ENCODE measurements around the gene HRK. TPM values are rescaled to one million over a fixed set of nuclear protein-coding genes. Genes with fewer than 3 reads are reported as not detected.
A peak's percentile ranks its signal among the peaks of the same experiment; 100 is the strongest.

HRK gene
- total RNA-seq, 1 donor from 2014 or later: 2.1 TPM

DNA sequence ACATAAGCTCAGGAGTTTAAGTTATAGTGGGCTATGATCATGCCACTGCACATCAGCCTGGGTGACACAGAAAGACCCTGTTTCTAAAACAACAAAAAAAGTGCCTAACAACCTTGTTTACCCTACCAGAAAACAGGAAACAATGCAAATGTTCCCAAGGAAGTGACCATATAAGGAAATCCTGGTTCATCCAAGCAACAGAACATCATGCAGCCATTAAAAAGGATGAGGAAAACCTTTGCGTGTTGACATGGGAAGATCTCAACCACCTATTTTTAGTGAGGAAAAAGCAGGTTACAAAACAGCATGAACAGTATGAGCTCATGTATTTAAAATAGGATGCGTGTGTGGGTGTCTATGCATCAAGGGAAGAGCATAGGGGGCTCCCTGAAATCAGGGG, 13.7 kb downstream of the HRK start:
- TF ChIP-seq, protein P1, sequence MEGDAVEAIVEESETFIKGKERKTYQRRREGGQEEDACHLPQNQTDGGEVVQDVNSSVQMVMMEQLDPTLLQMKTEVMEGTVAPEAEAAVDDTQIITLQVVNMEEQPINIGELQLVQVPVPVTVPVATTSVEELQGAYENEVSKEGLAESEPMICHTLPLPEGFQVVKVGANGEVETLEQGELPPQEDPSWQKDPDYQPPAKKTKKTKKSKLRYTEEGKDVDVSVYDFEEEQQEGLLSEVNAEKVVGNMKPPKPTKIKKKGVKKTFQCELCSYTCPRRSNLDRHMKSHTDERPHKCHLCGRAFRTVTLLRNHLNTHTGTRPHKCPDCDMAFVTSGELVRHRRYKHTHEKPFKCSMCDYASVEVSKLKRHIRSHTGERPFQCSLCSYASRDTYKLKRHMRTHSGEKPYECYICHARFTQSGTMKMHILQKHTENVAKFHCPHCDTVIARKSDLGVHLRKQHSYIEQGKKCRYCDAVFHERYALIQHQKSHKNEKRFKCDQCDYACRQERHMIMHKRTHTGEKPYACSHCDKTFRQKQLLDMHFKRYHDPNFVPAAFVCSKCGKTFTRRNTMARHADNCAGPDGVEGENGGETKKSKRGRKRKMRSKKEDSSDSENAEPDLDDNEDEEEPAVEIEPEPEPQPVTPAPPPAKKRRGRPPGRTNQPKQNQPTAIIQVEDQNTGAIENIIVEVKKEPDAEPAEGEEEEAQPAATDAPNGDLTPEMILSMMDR (IDR thresholded peaks at IDR 0.05; ENCODE audit: insufficient read depth, low read depth, low read length): no peak
- TF ChIP-seq EZH2 (IDR thresholded peaks at IDR 0.05; ENCODE audit: insufficient read depth, low read length): no peak
- Histone ChIP-seq H3K27me3 (ENCODE audit: insufficient read depth, low read length) (peaks cover 6% of the 10 kb centered on the region), H3K9me3 (ENCODE audit: insufficient read depth, low read depth, low read length) (no peaks in the 10 kb centered on the region), H3K4me3 (ENCODE audit: insufficient read depth, low read depth, low read length) (no peak overlapping the region), H3K4me1 (ENCODE audit: insufficient read depth, low read length) (peaks cover 10% of the 10 kb centered on the region), H3K27ac (ENCODE audit: low read depth, low read length) (no peak overlapping the region), H2AFZ (ENCODE audit: low read depth, low read length) (no peak overlapping the region), H3K4me2 (ENCODE audit: low read length) (no peak overlapping the region), H4K20me1 (ENCODE audit: insufficient read depth, low read length) (no peaks in the 10 kb centered on the region), H3K9ac (ENCODE audit: low read length) (no peak overlapping the region), H3K36me3 (ENCODE audit: insufficient read depth, low read length) (no peaks in the 10 kb centered on the region), H3K79me2 (ENCODE audit: insufficient read depth, low read length) (no peaks in the 10 kb centered on the region)
- H3K27me3 Mint-ChIP-seq (ENCODE audit: low read depth, unreplicated experiment): peaks cover 6% of the 10 kb centered on the region
- H3K4me1 Mint-ChIP-seq (ENCODE audit: low read depth, unreplicated experiment): peaks cover 11% of the 10 kb centered on the region
- H3K36me3 Mint-ChIP-seq (ENCODE audit: low read depth, unreplicated experiment): peaks cover 1% of the 10 kb centered on the region
- DNase-seq (ENCODE audit: low read depth): no peak
- no peak for FAIRE-seq
- H3K4me3 Mint-ChIP-seq (ENCODE audit: unreplicated experiment): no peak overlapping the region
- no peak overlapping the region for H3K27ac Mint-ChIP-seq (ENCODE audit: unreplicated experiment)
- no peaks in the 10 kb centered on the region for H3K9me3 Mint-ChIP-seq (ENCODE audit: unreplicated experiment)

DNA sequence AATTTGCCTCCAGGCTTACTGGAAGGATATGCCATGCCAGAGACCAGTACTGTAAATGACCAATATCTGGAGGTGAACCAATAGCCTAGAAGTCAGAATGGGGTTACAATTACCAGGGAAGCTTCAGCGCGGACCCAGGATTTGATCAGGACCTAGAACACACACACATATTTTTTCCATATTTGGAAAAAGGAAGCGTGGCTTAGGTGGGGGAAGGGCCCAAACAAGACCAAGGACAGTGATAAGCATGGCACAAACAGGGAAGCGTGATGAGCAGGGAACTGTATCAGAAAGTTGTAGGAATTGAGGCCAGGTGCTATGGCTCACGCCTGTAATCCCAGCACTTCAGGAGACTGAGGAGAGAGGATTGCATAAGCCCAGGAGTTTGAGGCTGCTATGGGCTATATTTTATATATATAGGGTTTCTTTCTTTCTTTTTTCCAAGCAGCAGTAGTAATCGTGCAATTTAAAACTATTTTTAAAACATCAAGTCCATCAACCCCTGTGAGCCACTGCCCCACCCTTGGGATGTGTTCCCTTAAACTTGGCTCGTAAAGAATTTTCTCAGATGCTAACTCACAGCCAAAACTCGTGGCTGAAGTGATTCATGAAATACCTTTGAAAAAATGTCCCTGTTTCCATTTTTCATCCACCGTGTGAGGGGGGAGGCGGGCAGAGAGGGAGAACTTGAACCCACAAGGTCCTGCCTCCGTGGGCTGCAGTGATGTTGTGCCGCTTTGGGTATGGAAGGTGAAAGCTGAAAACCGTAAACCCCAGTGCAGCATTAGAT, 16.7 kb downstream of the HRK start:
- no peaks in the 10 kb centered on the region for H3K9me3 ChIP-seq (ENCODE audit: insufficient read depth, low read depth, low read length)
- no peaks in the 10 kb centered on the region for H4K20me1 ChIP-seq (ENCODE audit: insufficient read depth, low read length)
- Mint-ChIP-seq H3K4me1 (ENCODE audit: low read depth, unreplicated experiment) (peaks cover 26% of the 10 kb centered on the region), H3K4me3 (ENCODE audit: unreplicated experiment) (peak overlapping the region; percentile 40), H3K27ac (ENCODE audit: unreplicated experiment) (peak overlapping the region; percentile 36), H3K36me3 (ENCODE audit: low read depth, unreplicated experiment) (no peaks in the 10 kb centered on the region), H3K27me3 (ENCODE audit: low read depth, unreplicated experiment) (peaks cover 2% of the 10 kb centered on the region), H3K9me3 (ENCODE audit: unreplicated experiment) (peaks cover 3% of the 10 kb centered on the region)
- TF ChIP-seq EZH2 (IDR thresholded peaks at IDR 0.05; ENCODE audit: insufficient read depth, low read length): no peak
- TF ChIP-seq, protein P1 (IDR thresholded peaks at IDR 0.05; ENCODE audit: insufficient read depth, low read depth, low read length): no peak
- FAIRE-seq: no peak
- H3K4me2 ChIP-seq (ENCODE audit: low read length): peak overlapping the region; percentile 57
- H3K79me2 ChIP-seq (ENCODE audit: insufficient read depth, low read length): no peaks in the 10 kb centered on the region
- no peaks in the 10 kb centered on the region for H3K36me3 ChIP-seq (ENCODE audit: insufficient read depth, low read length)
- peaks cover 23% of the 10 kb centered on the region for H3K4me1 ChIP-seq (ENCODE audit: insufficient read depth, low read length)
- H2AFZ ChIP-seq (ENCODE audit: low read depth, low read length): peak overlapping the region; percentile 12
- peak overlapping the region; percentile 21 for H3K9ac ChIP-seq (ENCODE audit: low read length)
- DNase-seq (ENCODE audit: low read depth): peak; percentile 87
- peak overlapping the region; percentile 53 for H3K27ac ChIP-seq (ENCODE audit: low read depth, low read length)
- peaks cover 7% of the 10 kb centered on the region for H3K27me3 ChIP-seq (ENCODE audit: insufficient read depth, low read length)
- no peak overlapping the region for H3K4me3 ChIP-seq (ENCODE audit: insufficient read depth, low read depth, low read length)

DNA sequence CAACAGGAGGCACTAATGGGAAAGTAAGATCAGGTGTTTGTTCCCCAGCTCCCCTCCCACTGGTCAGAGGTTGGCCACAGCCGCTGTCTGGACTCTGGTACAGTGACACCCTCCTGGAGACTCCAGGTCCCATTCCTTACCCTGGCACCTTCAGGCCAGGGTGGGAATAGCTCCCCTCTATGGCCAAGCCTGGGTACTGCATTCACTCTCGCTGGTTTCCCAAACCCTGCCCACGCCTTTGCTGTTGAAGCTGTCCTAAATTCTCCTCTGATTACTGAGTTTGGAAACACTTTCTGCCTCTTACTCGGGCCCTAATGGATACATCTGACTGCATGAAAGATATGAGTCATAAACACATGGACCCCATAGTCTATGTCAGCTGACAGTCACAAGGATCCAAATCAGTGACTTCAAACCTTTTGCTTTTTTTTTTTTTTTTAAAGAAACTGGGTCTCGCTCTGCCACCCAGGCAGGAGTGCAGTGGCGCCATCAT, 17.9 kb downstream of the HRK start:
- peaks cover 30% of the 10 kb centered on the region for H3K4me1 Mint-ChIP-seq (ENCODE audit: low read depth, unreplicated experiment)
- DNase-seq (ENCODE audit: low read depth) (peak; percentile 46), FAIRE-seq (no peak)
- Histone ChIP-seq H3K36me3 (ENCODE audit: insufficient read depth, low read length) (no peaks in the 10 kb centered on the region), H4K20me1 (ENCODE audit: insufficient read depth, low read length) (no peaks in the 10 kb centered on the region), H2AFZ (ENCODE audit: low read depth, low read length) (no peak overlapping the region), H3K79me2 (ENCODE audit: insufficient read depth, low read length) (no peaks in the 10 kb centered on the region), H3K4me2 (ENCODE audit: low read length) (no peak overlapping the region), H3K27me3 (ENCODE audit: insufficient read depth, low read length) (peaks cover 12% of the 10 kb centered on the region), H3K27ac (ENCODE audit: low read depth, low read length) (no peak overlapping the region), H3K9me3 (ENCODE audit: insufficient read depth, low read depth, low read length) (no peaks in the 10 kb centered on the region), H3K9ac (ENCODE audit: low read length) (no peak overlapping the region), H3K4me1 (ENCODE audit: insufficient read depth, low read length) (peaks cover 23% of the 10 kb centered on the region), H3K4me3 (ENCODE audit: insufficient read depth, low read depth, low read length) (no peak overlapping the region)
- H3K27me3 Mint-ChIP-seq (ENCODE audit: low read depth, unreplicated experiment): no peaks in the 10 kb centered on the region
- peaks cover 3% of the 10 kb centered on the region for H3K9me3 Mint-ChIP-seq (ENCODE audit: unreplicated experiment)
- H3K4me3 Mint-ChIP-seq (ENCODE audit: unreplicated experiment): no peak overlapping the region
- no peaks in the 10 kb centered on the region for H3K36me3 Mint-ChIP-seq (ENCODE audit: low read depth, unreplicated experiment)
- H3K27ac Mint-ChIP-seq (ENCODE audit: unreplicated experiment): peak overlapping the region; percentile 70
- TF ChIP-seq, protein P1 (IDR thresholded peaks at IDR 0.05; ENCODE audit: insufficient read depth, low read depth, low read length): peak; percentile 51
- no peak for TF ChIP-seq EZH2 (IDR thresholded peaks at IDR 0.05; ENCODE audit: insufficient read depth, low read length)

Data from astrocyte (in vitro differentiated cells and primary cell).